ENCODE data around the gene MAP3K6. TPM values are rescaled to one million over a fixed set of nuclear protein-coding genes. Genes with fewer than 3 reads are reported as not detected.

MAP3K6 gene
- total RNA-seq, 1 donor from 2014 or later: 18.3 TPM

DNA sequence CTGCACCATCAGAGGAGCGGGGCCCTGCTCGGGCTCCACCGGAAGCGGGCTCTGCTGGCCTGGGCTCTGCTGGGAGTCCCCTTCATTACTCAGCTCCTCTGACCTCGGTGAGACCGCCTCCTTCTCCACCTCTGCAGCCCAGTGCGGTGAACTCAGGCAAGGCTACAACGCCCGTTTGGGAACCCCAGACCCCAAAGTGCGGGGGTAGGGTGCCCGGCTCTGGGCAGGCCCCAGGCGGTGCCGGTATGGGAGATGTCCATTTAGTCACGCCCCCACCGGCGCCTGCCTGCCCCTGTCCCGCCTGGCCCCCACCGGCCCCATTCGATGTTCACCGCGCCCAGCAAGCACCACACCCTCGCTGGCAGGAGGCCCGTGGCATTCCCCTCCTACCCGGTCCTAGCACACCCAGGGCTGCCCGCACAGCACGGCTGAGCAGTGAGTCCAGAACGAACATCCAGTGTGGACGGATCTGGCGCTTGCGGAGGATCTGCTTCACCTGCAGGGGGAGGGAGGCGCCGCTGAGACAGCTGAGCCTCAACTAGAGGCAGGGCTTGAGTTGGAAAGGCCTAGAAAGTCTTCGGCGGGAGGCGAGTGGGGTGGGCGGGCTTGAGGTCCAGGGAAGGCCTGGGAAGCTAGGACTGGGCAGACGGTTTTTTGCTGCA, 10.0 kb downstream of the MAP3K6 start:
- peak; percentile 56 for DNase-seq (ENCODE audit: low spot score)

DNA sequence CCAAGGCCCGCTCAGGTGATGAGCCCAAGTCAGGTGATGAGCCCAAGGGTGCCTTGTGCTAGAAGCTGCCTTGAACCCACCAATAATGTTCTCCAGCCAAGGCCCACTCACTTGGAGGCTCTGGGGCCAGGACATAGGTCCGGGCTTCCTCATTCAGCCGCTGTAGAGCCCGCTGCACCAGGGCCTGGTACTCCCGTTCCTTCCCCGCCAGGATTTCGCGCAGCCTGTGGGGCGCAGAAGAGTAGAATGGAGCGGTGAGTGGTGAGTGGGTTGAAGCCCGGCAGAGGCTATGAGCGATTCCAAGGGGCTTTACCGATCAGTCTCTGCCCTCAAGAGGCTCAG, 10.5 kb downstream of the MAP3K6 start:
- DNase-seq (ENCODE audit: low spot score): no peak

- no peak for DNase-seq (ENCODE audit: low spot score)
Observed at GRCh38 chr1:27355683-27356082, 11.1 kb downstream of the MAP3K6 start.

GRCh38 chr1:27353629-27354028, 13.1 kb downstream of the MAP3K6 start:
- no peak for DNase-seq (ENCODE audit: low spot score)

DNA sequence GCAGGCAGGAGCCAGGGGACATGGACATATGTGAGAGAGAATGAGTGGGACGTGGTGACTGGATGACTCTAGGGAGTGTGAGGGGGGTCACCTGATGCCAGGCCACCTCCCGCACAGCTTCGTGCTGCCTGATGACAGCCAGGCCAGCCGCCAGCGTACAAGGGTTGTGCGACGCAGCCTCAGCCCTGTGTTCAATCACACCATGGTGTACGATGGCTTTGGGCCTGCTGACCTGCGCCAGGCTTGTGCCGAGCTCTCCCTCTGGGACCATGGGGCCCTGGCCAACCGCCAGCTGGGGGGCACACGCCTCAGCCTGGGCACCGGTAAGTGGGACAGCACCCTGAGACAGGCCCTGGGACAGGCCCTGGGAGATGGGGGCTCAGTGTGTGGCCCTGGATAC, 13.6 kb downstream of the MAP3K6 start:
- DNase-seq (ENCODE audit: low spot score): no peak

GRCh38 chr1:27351541-27352107, 15.1 kb downstream of the MAP3K6 start:
- DNase-seq (ENCODE audit: low spot score): no peak

DNA sequence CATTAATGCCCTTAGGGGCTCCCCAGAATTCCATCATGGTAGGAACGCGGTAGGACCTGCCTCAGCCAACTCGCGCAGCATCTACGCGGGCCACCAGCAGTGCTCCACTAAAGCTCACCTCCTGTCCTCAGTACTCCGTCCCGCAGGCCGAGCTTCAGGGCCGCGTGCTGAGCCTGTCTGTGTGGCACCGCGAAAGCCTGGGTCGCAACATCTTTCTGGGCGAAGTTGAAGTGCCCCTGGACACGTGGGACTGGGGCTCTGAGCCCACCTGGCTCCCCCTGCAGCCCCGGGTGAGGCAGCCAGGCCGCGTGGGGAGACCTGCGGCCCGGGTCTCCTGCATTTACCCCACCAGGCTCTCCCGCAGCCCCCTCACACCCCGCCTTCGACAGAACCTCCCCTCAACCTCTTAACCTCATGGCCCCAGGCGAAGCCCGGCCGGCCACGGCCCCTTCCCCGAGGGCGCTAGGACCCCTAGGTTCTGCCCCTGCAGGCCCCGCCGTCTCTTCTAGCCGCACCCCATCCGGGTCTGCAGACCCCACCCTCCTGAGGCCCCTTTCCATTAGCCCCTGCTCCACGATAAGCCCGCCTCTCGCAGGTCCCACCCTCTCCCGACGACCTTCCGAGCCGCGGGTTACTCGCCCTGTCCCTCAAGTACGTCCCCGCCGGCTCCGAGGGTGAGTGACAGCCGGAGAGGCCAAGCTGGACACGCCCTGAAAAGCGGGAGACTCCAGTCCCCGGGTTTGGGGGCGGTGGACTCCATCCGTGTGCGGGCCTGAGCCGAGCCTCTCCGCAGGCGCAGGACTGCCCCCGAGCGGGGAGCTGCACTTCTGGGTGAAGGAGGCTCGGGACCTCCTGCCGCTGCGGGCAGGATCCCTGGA, 15.9 kb downstream of the MAP3K6 start:
- DNase-seq (ENCODE audit: low spot score): peak; percentile 81

DNA sequence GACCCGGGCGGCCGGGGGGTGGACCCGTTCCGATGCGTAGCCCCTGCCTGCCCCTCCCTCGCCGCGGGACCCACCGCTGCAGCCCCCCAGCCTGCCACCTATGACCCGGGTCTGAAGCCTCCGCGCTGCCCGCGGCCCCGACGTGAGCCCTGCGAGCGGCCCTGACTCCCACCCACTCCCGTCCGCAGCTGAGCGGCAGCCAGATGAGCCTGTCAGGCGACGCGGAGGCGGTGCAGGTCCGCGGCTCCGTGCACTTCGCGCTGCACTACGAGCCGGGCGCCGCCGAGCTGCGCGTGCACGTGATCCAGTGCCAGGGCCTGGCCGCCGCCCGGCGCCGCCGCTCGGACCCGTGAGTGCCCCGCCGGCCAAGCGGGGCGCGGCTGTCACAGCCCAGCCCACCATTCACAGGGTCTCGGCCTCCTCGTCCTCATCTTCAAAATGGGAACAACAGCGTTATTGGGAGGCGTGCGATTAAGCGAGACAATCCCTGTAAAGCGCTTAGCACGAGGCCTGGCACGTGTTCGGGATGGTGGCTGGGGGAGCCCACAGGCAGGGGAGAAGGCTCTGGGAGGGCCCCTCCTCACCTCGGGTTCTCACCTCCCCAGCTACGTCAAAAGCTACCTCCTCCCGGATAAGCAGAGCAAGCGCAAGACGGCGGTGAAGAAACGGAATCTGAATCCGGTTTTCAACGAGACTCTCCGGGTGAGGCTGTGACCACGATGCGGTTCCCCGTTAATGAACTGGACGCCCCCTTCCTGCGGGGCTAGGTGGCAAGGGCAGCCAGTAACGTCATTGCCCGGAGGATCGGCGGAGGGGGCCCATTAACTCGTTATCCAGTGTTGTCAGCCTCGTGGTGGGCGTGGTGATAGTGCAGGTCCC, 16.7 kb downstream of the MAP3K6 start:
- peak; percentile 81 for DNase-seq (ENCODE audit: low spot score)

DNA sequence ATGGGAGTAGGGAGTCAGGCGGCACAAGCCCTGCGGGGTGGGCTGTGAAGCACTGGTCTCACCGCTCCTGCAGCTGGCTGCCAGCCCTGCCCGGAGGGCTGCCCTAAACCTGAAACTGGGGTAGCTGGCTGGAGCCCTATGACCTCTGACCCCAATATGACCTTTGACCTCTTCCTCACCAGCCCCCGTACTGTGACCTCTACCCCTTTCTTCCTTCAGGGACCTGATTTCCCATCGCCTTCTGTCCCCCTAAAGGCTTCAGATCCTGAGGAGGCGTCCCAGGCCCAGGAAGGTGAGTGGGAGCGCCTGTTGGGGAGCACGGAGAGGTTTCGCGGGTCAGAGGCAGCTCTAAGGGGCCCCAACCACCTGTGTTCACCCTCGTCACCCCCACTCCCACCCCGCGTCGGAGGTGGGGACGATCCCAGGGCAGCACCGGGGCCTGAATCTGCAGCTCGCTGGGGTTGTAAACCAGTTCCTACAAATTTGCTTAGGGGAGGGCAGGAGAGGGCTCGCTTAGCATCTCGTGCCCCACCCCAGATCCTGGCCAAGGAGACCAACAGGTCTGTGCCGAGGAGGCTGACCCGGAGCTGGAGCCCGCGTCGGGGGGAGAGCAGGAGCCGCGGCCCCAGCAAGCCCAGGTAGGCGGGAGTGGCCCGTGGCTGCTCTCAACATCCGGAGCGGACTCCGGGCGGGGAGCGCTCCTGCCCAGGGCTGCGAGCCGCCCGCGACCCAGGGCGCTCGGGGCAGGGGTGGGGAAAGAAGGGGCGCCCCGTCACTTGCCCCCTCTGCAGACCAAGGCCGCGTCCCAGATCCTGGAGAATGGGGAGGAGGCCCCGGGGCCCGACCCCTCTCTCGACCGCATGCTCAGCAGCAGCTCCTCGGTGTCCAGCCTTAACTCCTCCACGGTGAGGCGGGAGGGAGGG, 17.6 kb downstream of the MAP3K6 start:
- peak; percentile 54 for DNase-seq (ENCODE audit: low spot score)

GRCh38 chr1:27346991-27347624, 19.7 kb downstream of the MAP3K6 start:
- no peak for DNase-seq (ENCODE audit: low spot score)

DNA sequence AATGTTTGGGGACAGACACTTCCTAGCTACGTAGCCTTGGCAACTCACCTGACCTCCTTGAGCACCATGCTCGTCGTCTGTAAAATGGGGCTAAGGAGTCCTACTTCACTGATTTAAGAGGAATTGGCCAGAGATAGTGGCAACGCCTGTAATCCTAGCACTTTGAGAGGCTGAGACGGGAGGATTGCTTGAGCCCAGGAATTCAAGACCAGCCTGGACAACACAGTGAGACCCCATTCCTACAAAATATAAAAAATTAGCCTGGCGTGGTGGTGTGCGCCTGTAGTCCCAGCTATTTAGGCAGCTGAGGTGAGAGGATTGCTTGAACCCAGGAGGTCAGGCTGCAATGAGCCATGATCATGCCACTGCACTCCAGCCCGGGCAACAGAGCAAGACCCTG, 20.4 kb downstream of the MAP3K6 start:
- no peak for DNase-seq (ENCODE audit: low spot score)

DNA sequence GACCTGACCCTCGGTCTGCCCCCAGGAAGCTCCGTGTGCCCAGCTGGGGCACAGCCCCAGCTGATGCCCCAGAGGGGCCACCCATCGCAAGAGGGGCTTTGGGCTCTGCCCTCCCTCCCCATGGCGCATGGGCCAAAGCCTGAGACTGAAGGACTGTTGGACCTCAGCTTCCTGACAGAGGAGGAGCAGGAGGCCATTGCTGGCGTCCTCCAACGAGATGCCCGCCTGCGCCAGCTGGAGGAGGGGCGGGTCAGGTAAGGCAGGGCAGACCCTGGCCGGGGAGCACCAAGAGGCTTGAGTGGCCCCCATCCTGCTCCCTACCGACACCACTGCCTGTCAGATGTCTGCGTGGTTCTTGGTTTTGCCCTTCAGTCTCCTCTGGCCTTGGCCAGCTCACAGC, 21.5 kb downstream of the MAP3K6 start:
- DNase-seq (ENCODE audit: low spot score): no peak

- no peak for DNase-seq (ENCODE audit: low spot score)
Observed at GRCh38 chr1:27343639-27344025, 23.1 kb downstream of the MAP3K6 start.

DNA sequence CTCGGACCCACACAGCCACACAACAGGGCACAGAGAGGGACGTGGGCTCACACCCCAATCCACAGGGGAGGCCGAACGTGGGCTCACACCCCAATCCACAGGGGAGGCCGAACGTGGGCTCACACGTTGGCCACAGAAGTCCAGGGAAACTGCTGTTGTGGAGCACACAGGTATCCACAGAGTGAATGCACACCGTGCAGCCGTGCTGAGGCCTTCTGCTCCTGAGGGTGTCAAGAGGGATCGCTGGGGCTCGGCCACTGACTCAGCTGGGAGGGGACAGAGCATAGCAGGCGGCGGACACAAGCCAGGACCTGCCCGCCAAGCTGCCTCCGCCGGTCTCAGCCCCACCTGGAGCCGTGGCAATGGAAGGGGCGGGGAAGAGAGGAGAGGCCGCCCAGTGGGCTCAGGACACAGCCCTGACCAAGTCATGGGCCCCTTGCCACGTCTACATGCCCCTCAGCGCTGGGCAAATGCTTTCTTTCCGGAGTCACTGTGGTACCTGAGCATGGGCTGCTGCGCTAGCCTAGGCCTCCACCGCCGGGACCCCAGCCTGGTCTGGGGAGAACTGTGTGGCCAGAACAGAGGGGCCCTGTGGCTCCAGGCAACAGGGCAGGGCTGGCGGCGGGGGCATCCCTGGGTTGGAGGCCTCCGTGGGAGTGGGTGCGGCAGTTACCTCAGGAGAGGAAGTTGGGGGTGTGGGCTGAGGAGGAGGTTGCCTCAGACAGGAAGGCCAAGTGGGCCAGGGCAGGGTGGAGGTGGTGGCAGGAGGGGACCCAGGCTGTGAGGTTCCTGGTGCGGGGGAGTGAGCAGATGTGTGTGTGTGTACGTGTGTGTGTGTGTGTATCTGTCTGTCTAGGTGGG, 23.8 kb downstream of the MAP3K6 start:
- DNase-seq (ENCODE audit: low spot score): peak; percentile 58

GRCh38 chr1:27342391-27342777, 24.4 kb downstream of the MAP3K6 start:
- DNase-seq (ENCODE audit: low spot score): no peak

- DNase-seq (ENCODE audit: low spot score): peak; percentile 76
Observed at GRCh38 chr1:27341525-27342252, 25.1 kb downstream of the MAP3K6 start, which contains the start of gene SYTL1. TSS of gene SYTL1 (plus strand) at chr1:27342022. CDS start at chr1:27345335, 3,313 bp downstream.

- DNase-seq (ENCODE audit: low spot score): no peak
Observed at GRCh38 chr1:27339213-27339612, 27.5 kb downstream of the MAP3K6 start.

- DNase-seq (ENCODE audit: low spot score): no peak
Observed at GRCh38 chr1:27338751-27339150, 28.0 kb downstream of the MAP3K6 start.
